IPS DF 4.7 (cell line): ENCODE measurements around the gene MGA.
A peak's percentile ranks its signal among the peaks of the same experiment; 100 is the strongest.

ENCODE experiments used
- DNase-seq: peaks from one replicate; pipeline ENCODE4 v3.0.0-alpha.2; 2013; ENCODE audit warnings: low spot score; ENCODE audit errors: extremely low read depth

The MGA gene

GRCh38 chr15:41658689-41659088 is 1.5 kb upstream of the MGA start:
- DNase-seq: no peak

GRCh38 chr15:41659190-41659589 is 1.0 kb upstream of the MGA start:
- no peak for DNase-seq

DNA sequence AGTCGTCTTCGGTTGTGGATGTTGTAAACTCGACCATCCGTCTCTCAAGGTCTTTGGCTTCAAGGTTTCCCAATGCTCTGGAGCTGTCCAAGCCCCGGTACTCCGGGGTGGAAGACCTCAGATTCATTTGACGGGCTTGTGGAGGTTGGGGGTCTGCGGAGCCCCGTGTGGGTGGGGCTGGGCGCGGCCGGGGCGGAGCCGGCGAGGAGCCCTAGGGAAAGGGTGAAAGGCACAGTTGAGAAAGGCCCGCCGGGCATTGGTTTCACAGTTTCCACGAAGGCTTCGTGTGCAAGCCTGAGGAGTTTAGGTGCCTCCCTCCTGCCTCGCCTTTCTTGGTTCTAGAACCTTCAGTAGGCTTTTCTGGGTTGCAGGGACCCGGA is 360 bp upstream of the MGA start:
- no peak for DNase-seq

DNA sequence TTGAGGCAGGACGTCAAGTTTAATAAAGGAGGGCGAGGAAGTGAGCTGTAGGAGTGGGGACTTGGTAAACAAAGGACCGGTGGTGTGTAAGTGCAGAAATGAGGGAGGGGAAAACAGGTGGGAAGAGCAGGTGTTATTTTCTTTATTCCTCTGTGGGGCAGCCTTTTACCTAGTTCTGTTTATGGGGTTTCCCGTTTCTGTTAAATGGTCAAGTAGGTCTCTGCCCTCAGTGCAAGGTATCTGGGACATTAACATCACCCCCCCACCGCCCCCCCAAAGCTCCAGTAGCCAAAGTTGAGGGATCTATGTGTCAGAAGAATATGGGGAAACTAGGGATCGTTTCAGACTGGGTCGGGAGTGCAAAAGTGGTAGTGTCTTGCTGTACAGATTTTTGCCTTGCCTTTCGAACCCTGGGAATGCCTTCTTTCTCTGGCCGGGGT is 893 bp downstream of the MGA start:
- no peak for DNase-seq

- peak; percentile 56 for DNase-seq
These were observed 1.5 kb downstream of the MGA start for GRCh38 chr15:41661518-41662225.

- DNase-seq: no peak
These were observed 6.2 kb downstream of the MGA start for GRCh38 chr15:41666353-41666920.

DNA sequence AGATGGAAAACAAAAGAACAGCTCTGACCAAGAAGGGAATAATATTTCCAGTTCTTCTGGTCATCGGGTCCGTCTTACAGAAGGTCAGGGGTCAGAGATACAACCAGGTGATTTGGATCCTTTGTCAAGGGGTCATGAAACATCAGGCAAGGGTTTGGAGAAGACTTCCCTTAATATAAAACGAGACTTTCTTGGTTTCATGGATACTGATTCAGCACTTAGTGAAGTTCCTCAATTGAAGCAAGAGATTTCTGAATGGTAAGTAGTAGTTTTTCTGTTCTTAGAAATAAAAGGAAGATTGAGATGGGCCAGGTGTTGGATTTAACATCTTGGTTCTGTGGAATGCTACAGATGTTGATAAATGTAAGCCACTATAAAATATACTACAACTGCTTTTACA is 9.5 kb downstream of the MGA start:
- DNase-seq: no peak

DNA sequence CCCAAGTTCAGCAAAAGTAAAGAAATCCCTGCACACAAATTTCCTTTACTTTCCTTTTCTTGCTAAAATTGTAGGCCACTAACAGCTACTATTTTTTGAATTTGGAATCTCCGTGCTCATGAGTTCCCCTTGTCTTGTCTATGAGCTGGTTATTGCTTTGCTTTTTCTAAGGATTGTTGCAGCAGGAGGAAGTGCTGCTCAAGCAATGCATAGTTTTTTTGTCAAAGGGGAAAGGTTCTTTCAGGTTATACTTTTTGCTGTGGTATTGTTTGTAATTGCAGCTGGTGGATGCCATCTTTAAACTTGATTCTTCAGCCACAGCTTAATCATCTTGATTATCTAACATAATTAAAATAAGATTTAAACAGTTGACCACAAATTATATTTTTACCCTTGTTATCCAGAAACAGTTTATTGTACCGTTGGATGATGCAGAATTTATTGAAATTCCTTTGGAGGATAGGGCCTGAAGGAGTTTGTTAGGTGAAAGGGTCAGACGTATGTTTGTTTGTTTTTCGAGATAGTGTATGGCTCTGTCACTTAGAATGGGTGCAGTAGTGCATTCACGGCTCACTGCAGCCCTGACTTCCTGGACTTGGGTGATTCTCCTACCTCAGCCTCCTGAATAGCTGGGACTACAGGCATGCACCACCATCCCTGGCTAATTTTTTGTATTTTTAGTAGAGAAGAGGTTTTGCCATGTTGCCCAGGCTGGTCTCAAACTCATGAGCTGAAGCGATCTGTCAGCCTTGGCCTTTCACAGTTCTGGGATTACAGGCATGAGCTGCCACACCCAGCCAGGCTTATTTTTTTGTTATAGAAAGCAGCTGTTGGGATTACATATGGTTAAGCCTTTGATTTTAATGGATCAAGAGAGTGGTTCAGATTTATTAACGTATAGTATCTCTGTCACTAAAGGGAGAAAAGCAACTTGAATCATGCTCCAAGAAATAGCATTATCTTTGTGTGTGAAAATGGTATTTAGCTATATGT is 11.7 kb downstream of the MGA start:
- no peak for DNase-seq

DNA sequence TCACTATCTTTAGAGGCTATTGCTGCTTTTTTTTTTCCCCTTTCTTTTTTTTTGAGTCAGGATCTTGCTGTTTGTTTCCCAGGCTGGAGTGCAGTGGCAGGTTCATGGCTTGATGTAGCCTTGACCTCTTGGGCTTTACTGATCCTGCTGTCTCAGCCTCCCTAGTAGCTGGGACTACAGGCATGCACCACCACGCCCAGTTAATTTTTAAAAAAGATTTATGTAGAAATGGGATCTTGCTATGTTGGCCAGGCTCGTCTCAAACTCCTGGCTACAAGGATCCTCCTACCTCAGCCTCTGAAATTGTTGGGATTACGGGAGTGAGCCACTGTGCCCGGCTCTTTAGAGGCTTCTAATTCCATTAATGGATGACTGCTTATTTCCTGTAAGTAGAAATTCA is 15.1 kb downstream of the MGA start:
- no peak for DNase-seq

DNA sequence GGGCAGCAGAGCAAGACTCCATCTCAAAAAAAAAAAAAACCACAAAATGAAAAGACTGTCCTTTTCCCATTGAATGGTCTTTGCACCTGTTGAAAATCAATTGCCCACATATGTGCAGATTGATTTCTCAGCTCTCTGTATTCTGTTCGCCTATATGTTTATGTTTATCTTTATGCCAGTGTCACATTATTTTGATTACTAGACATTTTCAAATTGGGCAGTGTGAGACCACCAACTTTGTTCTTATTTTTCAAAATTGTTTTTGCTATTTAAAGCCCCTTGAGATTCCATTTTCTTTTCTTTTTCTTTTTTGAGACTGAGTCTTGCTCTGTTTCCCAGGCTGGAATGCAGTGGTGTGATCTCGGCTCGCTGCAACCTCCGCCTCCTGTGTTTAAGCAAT is 18.5 kb downstream of the MGA start:
- DNase-seq: no peak

DNA sequence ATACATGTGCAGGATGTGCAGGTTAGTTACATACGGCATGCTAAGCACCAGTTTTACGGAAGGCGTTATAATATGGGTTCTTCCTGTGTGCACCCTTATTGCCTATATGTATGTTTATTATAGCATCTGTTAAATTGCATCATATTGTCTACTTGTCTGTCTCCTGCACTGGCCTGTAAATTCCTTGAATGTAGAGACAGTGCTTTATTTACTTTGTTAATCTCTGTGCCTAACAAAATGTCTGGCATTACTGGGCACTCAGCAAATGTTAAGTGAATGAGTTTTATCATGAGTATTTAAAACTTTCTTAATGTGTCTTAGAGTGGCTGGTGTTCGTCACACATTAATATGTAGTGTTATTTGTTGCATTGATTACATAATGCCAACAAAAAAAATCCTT is 23.8 kb downstream of the MGA start:
- DNase-seq: no peak

DNA sequence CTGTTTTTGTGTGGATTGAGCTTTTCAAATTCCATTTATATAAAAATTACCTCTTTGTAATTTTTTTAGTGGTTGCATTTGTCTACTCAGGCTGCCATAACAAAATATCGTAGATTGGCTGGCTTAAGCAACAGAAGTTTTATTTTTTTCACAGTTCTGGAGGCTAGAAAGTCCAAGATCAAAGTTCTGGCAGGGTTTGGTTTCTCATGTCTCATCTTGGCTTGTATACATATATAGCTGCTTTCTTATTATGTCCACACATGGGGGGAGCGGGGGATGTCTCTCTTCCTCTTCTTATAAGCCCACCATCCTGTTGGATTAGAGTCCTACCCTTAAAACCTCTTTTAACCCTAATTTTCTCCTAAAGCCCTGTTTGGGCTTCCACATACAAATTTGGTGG is 28.5 kb downstream of the MGA start:
- DNase-seq: no peak

- DNase-seq: no peak
These were observed 28.9 kb downstream of the MGA start for GRCh38 chr15:41689083-41689482.

DNA sequence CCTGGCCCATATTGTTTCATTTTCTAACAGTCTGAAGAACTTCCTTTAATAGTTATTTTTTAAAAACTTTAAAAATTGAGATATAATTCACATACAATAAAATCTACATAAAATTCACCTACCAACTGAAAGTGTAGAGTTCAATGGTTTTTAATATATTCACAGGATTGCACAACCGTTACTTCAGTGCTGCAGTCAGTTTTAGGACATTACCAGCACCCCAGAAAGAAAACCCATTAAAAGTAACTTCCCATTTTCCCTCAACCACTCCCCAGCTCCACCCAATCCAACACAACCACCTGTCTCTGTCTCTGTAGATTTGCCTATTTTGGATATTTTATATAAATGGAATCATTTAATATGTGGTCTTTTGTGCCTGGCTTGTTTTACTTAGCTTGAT is 29.6 kb downstream of the MGA start:
- no peak for DNase-seq

DNA sequence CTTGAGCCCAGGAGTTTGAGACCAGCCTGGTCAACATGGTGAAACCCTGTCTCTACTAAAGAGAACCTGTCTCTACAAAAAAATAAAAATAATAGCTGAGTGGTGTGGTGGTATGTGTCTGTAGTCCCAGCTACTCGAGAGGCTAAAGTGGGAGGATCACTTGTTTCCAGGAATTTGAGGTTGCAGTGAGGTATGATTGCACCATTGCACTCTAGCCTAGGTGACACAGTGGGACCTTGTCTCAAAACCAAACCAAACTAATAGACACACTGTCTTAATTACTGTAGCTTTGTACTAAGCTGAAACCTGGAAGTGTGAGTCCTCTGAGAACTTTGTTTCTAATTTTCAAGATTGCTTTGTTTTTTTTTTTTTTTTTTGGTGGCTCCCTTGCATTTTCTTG is 30.4 kb downstream of the MGA start:
- no peak for DNase-seq

DNA sequence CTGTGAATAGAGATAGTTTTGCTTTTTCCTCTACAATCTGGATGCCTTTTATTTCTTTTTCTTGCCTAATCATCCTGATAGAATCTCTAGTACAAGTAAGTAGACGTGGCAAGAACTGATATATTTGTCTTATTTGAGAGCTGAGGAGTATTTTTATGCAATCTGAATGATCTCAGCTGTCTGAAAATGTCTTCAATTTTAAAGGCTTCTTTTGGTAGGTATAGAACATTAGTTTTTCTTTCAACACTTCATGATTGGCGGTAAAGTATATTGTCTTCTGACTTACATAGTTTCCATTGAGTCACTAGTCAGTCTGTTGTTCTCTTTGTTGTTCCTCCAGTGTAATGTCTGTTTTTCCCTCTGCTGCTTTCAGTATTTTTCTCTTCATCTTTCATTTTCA is 31.3 kb downstream of the MGA start:
- no peak for DNase-seq

DNA sequence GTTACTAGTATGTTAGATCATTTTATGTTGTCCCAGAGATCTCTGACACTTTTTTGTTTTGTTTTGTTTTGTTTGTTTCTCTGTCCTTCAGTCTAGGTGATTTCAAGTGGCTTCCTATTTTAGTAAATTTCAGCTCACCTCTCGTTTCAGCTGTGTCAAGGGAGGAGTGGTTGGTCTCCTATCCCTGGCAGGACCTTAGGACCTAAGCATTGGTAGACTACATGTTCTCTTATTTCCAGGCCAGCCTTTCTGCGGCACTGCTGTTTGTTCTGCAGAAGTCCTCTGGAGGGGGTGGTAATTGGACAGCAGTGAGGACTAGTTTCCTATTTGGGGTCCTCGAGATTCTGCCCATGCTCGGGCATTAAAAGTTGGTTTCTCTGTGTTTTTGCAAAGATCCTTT is 31.8 kb downstream of the MGA start:
- no peak for DNase-seq

DNA sequence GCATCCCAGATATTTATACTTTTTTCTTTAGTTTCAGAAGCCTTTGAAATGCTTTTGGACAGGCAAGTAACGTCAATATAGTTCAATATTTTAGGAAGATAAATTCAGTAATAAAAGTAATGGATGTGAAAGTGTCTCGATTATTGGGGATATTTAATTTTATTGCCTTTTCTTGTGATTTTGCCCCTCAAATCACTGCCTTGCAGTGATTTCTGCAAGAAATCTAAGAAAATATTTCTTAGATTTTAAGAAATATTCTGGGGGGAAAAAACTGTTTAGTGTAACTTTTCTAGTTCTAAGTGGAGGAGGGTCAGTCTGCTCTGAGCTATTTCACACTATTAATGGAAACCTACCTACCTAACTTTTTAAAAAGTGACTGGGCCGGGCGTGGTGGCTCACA is 33.6 kb downstream of the MGA start:
- no peak for DNase-seq

DNA sequence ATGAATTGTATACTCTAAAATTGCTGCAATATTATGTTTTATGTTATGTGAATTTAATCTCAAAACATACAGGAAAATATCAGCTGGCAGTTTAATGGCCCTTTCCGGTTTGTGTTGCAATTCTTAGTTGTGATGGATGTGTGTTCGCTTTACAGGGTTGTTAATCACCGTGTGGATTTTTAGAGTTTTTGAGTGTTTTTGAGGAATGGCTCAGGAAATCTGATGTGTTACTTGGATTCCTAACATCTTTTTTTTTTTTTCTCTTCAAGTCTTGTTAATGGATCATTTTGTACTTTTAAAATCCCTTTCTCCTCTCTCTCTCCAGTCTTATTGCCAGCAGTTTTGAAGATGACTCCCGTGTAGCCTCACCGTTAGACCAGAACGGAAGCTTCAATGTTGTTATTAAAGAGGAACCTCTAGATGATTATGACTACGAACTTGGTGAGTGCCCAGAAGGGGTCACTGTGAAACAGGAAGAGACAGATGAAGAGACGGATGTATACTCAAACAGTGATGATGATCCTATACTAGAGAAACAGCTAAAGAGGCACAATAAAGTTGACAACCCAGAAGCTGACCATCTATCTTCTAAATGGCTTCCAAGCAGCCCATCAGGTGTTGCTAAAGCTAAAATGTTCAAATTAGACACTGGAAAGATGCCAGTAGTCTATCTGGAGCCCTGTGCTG is 35.7 kb downstream of the MGA start:
- DNase-seq: peak; percentile 16

DNA sequence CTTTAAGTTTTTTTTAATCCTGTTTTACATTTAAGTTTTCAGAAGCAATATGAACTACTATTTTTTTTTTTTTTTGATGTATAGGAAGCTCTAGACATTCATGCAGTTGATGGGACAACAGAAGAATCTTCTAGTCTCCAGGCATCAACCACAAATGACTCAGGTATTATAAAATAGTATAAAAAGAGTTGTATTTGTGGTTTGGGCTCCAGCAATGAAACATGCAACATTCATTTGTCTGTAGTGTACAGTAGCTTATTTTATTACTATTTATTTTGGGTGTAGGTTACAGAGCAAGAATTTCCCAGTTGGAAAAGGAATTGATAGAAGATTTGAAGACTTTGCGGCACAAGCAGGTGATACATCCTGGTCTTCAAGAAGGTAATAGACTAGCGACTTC is 38.6 kb downstream of the MGA start:
- no peak for DNase-seq

- DNase-seq: no peak
These were observed 42.9 kb downstream of the MGA start for GRCh38 chr15:41703120-41703519.

GRCh38 chr15:41713047-41713446 is 52.8 kb downstream of the MGA start:
- no peak for DNase-seq
